AG04449 (cell line): ENCODE measurements around the gene GRN.

Source experiments
- CTCF ChIA-PET: fragments of 350-600 bp; formaldehyde crosslinking; extraction: SDS; loops from one replicate; lab custom pipeline; 2021; ENCODE audit warnings: antibody characterized with exemption; lab: Yijun Ruan, JAX
- POLR2A ChIA-PET: fragments of 400-600, 350-600 bp; formaldehyde crosslinking; extraction: SDS; loops from one replicate; lab custom pipeline; 2020; ENCODE audit warnings: antibody characterized with exemption, inconsistent platforms; lab: Yijun Ruan, JAX
- DNase-seq: peaks from one replicate; pipeline ENCODE4 v3.0.0-alpha.2; 2010; ENCODE audit warnings: low read depth, low spot score
- H3K4me3 ChIP-seq: 2 replicates; pipeline ENCODE4 v1.5.1; 2011; ENCODE audit warnings: low read depth, mild to moderate bottlenecking, control low read depth, low read length
- CTCF ChIP-seq: IDR thresholded peaks from one replicate; pipeline ENCODE4 v1.5.1; 2011; ENCODE audit warnings: mild to moderate bottlenecking, moderate library complexity, low read length, control low read depth, inconsistent platforms; ENCODE audit not compliant: insufficient read depth; ENCODE audit errors: missing control alignments

The GRN gene

GRCh38 chr17:44351961-44352827 lies 7.1 kb downstream of the GRN start:
- DNase-seq: no peak
- no peak for TF ChIP-seq CTCF
- ChIA-PET CTCF (interaction anchor here (0.7 to 9.5 kb wide), 14 partner anchors 10 to 408 kb away, joined by 3 to 165 read pairs (median 4); partner anchors contain the start of genes FAM171A2 and TMUB2), POLR2A (no interaction called here)
- no peak overlapping the region for H3K4me3 ChIP-seq

GRCh38 chr17:44352828-44353671 lies 7.9 kb downstream of the GRN start:
- CTCF ChIA-PET: interaction anchor here (1.2 to 9.5 kb wide), 11 partner anchors 9 to 409 kb away, joined by 3 to 165 read pairs (median 6); partner anchors contain the start of gene FAM171A2
- TF ChIP-seq CTCF: no peak
- POLR2A ChIA-PET: no interaction called here
- H3K4me3 ChIP-seq: no peak overlapping the region
- DNase-seq: no peak

- DNase-seq: no peak
- TF ChIP-seq CTCF: no peak
- ChIA-PET POLR2A (no interaction called here), CTCF (interaction anchor here (1.0 to 9.5 kb wide), 14 partner anchors 8 to 410 kb away, joined by 3 to 165 read pairs (median 5); partner anchors contain the start of genes FAM171A2 and GRN)
- H3K4me3 ChIP-seq: peak overlapping the region; percentile 8; the same call in 1 of the 2 replicates
Observed at GRCh38 chr17:44353672-44354331, 8.7 kb downstream of the GRN start.

GRCh38 chr17:44354582-44355561 lies 9.8 kb downstream of the GRN start:
- TF ChIP-seq CTCF: peak; percentile 39
- CTCF ChIA-PET: interaction anchor here (0.6 to 9.5 kb wide), 12 partner anchors 8 to 203 kb away, joined by 3 to 165 read pairs (median 4); partner anchors contain the start of genes FAM171A2 and GRN
- no peak overlapping the region for H3K4me3 ChIP-seq
- POLR2A ChIA-PET: no interaction called here
- no peak for DNase-seq

- H3K4me3 ChIP-seq: no peak overlapping the region
- CTCF ChIA-PET: interaction anchor here (0.8 to 9.5 kb wide), 6 partner anchors 7 to 240 kb away, joined by 3 to 165 read pairs (median 8); partner anchors contain the start of genes FAM171A2 and GRN
- no peak for DNase-seq
- no peak for TF ChIP-seq CTCF
- POLR2A ChIA-PET: no interaction called here
Observed at GRCh38 chr17:44355642-44356099, 10.6 kb downstream of the GRN start.
